Activated naive CD4-positive, alpha-beta T cell treated with anti-CD3 and anti-CD28 coated beads, Interleukin-2, amount 50 U/mL, for 24 hours (primary cell): ENCODE measurements around the gene PLGRKT.
A peak's percentile ranks its signal among the peaks of the same experiment; 100 is the strongest.
"Not testable (repeated sequence)": the region's sequence is repeated elsewhere in the genome, so short reads cannot be mapped to it uniquely, and the experiment has no call there.

Source experiments
- H3K27ac Mint-ChIP-seq: one replicate; pipeline ENCODE4 v1.8.0; 2021; ENCODE audit warnings: mild to moderate bottlenecking, mixed read lengths
- H3K27me3 Mint-ChIP-seq: one replicate; pipeline ENCODE4 v1.8.0; 2021; ENCODE audit warnings: mixed read lengths
- H3K36me3 Mint-ChIP-seq: one replicate; pipeline ENCODE4 v1.8.0; 2021; ENCODE audit warnings: mixed read lengths
- H3K4me1 Mint-ChIP-seq: one replicate; pipeline ENCODE4 v1.8.0; 2021; ENCODE audit warnings: mixed read lengths
- H3K4me3 Mint-ChIP-seq: one replicate; pipeline ENCODE4 v1.8.0; 2021; ENCODE audit warnings: mild to moderate bottlenecking, mixed read lengths
- H3K9me3 Mint-ChIP-seq: one replicate; pipeline ENCODE4 v1.8.0; 2021; ENCODE audit warnings: mixed read lengths

Gene PLGRKT

DNA sequence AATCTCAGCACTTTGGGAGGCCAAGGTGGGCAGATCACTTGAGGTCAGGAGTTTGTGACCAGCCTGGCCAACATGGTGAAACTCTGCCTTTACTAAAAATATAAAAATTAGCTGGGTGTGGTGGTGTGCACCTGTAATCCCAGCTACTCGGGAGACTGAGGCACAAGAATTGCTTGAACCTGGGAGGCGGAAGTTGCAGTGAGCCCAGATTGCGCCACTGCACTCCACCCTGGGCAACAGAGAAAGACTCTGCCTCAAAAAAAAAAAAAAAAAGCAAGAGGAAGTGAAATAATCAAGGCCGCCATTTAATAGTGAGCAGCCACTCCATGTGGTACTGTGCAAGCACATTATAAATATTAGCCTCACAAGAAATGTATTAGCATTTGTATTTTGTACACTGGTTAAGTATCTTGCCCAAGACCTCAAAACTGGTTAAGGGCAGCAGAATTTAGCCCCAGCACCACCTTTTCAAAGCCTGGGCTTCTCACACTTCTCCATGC lies 27.2 kb upstream of the PLGRKT start:
- H3K27ac Mint-ChIP-seq, H3K27me3 Mint-ChIP-seq, H3K9me3 Mint-ChIP-seq, H3K4me3 Mint-ChIP-seq: not testable (repeated sequence)
- H3K36me3 Mint-ChIP-seq = peaks cover 38% of the 10 kb centered on the region
- peaks cover 17% of the 10 kb centered on the region for H3K4me1 Mint-ChIP-seq

DNA sequence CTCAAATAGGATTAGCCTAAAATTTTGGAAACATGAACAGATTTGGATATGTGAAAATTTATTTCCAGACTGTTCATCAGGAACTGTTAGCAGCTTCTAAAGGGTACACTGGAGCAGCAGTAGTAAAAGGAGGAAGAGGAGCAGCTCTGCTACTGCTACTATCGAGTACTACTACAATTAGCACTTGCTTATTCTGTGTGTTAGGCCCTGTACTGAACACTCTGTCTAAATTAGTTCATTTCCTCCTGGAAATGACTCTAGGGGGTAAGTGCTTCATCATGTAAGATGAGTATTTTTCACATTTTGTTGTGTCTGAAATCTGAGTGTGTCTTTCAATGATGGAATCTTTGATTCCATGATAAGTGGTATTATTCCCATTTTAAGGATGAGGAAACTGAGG lies 22.4 kb upstream of the PLGRKT start:
- H3K27me3 Mint-ChIP-seq = no peaks in the 10 kb centered on the region
- H3K36me3 Mint-ChIP-seq = peaks cover 56% of the 10 kb centered on the region
- H3K4me1 Mint-ChIP-seq = peaks cover 46% of the 10 kb centered on the region
- H3K27ac Mint-ChIP-seq = peak overlapping the region; percentile 95
- peak overlapping the region; percentile 67 for H3K4me3 Mint-ChIP-seq
- peaks cover 10% of the 10 kb centered on the region for H3K9me3 Mint-ChIP-seq

DNA sequence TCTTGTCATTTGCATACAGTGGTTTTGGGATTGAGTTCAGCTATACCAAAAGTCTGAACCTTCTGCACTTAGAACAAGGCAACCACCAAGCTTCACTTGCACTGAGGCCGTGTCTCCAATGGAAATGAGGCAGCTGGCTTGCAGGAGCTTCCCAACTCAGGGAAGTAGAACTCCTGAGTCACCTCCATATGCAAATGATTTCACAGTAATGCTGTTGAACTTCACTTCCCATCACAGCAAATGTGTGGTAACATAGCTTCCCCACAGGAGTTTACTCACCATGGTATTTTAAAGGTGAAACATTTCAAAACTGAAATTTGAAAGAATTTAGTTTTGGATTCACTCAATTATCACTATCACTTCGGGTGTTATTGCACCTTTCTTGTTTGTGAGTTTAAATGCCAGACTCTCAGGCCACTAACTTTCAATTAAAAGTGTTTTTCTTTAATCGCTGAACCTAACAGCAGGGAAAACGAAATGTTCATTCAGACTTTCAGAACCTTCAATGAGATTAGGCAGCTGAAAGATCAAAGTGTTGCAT lies 21.6 kb upstream of the PLGRKT start:
- peak overlapping the region; percentile 67 for H3K4me3 Mint-ChIP-seq
- peaks cover 57% of the 10 kb centered on the region for H3K36me3 Mint-ChIP-seq
- H3K27ac Mint-ChIP-seq = peak overlapping the region; percentile 95
- H3K27me3 Mint-ChIP-seq = no peaks in the 10 kb centered on the region
- peaks cover 54% of the 10 kb centered on the region for H3K4me1 Mint-ChIP-seq
- peaks cover 10% of the 10 kb centered on the region for H3K9me3 Mint-ChIP-seq

DNA sequence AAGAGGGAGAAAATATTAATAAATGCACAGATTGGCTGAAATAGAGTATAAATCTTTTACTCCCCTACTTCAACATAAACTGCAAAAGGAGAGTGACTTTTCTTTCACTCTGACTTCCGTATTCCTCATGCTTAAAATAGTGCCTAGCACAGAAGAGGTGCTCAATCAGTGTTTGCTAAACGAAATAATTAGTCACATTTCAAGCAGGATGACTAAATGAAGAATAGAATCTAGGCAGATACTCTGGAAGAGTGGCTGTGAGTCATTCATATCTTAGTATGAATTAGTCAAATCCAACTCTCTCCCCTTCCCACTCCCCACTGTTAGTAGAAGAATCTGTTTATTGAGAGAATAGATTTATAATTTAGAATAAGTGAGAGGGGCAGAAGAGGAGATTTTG lies 17.5 kb upstream of the PLGRKT start:
- Mint-ChIP-seq H3K27ac (peak overlapping the region; percentile 100), H3K27me3 (no peaks in the 10 kb centered on the region), H3K9me3 (peaks cover 10% of the 10 kb centered on the region), H3K36me3 (peaks cover 53% of the 10 kb centered on the region), H3K4me3 (peak overlapping the region; percentile 88), H3K4me1 (peaks cover 80% of the 10 kb centered on the region)

DNA sequence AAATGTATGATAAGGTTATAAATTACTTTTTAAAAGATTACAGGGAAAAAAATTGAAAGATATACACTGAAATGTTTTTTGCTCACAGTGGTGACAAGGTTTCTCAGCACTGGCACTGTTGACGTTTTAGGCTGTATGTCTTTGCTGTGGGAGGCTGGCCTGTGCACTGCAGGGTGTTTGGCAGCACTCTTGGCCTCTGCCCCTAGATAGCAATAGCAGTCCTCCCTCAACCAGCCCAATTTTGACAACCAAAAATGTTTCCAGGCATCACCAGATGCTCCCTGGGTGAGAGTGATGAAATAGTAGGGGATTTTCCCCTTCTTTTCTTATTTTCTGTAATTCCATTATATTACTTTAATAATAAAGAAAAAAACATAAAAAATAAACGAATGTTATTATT lies 15.9 kb upstream of the PLGRKT start:
- peak overlapping the region; percentile 92 for H3K4me3 Mint-ChIP-seq
- no peaks in the 10 kb centered on the region for H3K27me3 Mint-ChIP-seq
- H3K36me3 Mint-ChIP-seq = peaks cover 41% of the 10 kb centered on the region
- peaks cover 5% of the 10 kb centered on the region for H3K9me3 Mint-ChIP-seq
- peaks cover 79% of the 10 kb centered on the region for H3K4me1 Mint-ChIP-seq
- no peak overlapping the region for H3K27ac Mint-ChIP-seq

DNA sequence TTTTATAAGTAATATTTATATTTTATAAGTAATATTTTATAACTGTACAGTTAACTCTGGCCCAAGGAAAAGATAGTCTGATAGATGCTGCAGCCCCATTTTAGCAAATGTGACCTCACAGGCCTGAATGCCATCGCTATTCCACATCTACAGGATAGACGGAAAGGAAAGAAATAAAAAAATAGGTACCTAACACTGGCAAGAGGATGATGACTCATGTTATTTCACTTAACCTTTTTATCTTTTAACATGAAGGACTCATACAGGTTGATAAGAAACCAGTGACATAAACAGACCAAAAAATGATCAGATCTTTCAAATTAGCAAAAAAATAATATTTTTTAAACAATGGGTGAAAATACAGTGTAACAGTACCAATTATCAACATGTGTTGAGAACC lies 15.3 kb upstream of the PLGRKT start:
- H3K4me3 Mint-ChIP-seq = peak overlapping the region; percentile 92
- H3K4me1 Mint-ChIP-seq = peaks cover 79% of the 10 kb centered on the region
- no peaks in the 10 kb centered on the region for H3K9me3 Mint-ChIP-seq
- H3K27me3 Mint-ChIP-seq = no peaks in the 10 kb centered on the region
- peak overlapping the region; percentile 96 for H3K27ac Mint-ChIP-seq
- H3K36me3 Mint-ChIP-seq = peaks cover 34% of the 10 kb centered on the region

DNA sequence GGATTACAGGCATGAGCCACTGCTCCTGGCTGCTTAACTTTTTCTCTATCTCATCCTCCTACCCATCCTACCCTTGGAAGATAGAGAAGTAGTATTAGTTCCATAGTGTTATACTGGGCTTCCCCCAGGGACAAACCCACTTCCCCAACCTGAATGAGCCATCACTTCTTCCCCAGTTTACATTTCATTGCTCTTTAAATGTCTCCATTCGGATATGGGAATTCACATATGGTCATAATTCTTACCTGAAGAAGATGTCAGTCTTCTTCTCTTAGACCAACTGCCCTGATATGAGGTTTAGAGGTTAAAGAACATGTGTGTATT lies 14.5 kb upstream of the PLGRKT start:
- no peaks in the 10 kb centered on the region for H3K9me3 Mint-ChIP-seq
- H3K27ac Mint-ChIP-seq = peak overlapping the region; percentile 93
- H3K36me3 Mint-ChIP-seq = peaks cover 27% of the 10 kb centered on the region
- peaks cover 79% of the 10 kb centered on the region for H3K4me1 Mint-ChIP-seq
- peak overlapping the region; percentile 92 for H3K4me3 Mint-ChIP-seq
- H3K27me3 Mint-ChIP-seq = no peaks in the 10 kb centered on the region

DNA sequence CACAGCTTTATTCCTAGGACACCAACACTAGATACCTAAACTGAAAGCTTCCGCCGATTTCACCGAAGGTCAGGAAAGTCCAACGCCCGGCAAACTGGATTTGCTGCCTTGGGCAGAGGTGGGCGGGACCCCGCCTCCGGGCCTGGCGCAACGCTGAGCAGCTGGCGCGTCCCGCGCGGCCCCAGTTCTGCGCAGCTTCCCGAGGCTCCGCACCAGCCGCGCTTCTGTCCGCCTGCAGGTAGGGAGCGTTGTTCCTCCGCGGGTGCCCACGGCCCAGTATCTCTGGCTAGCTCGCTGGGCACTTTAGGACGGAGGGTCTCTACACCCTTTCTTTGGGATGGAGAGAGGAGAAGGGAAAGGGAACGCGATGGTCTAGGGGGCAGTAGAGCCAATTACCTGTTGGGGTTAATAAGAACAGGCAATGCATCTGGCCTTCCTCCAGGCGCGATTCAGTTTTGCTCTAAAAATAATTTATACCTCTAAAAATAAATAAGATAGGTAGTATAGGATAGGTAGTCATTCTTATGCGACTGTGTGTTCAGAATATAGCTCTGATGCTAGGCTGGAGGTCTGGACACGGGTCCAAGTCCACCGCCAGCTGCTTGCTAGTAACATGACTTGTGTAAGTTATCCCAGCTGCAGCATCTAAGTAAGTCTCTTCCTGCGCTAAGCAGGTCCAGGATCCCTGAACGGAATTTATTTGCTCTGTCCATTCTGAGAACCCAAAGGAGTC lies 12.8 kb upstream of the PLGRKT start, which contains the start of gene CD274:
CD274 (plus strand) TSS at position 184 of the 733 bp plus-strand sequence. CDS start 5,572 bp downstream, outside the sequence.
- H3K27me3 Mint-ChIP-seq = no peaks in the 10 kb centered on the region
- H3K36me3 Mint-ChIP-seq = peaks cover 19% of the 10 kb centered on the region
- H3K27ac Mint-ChIP-seq = peak within 1 kb of the TSS; percentile 98
- H3K9me3 Mint-ChIP-seq = no peaks in the 10 kb centered on the region
- peaks cover 82% of the 10 kb centered on the region for H3K4me1 Mint-ChIP-seq
- H3K4me3 Mint-ChIP-seq = peak within 1 kb of the TSS; percentile 92

DNA sequence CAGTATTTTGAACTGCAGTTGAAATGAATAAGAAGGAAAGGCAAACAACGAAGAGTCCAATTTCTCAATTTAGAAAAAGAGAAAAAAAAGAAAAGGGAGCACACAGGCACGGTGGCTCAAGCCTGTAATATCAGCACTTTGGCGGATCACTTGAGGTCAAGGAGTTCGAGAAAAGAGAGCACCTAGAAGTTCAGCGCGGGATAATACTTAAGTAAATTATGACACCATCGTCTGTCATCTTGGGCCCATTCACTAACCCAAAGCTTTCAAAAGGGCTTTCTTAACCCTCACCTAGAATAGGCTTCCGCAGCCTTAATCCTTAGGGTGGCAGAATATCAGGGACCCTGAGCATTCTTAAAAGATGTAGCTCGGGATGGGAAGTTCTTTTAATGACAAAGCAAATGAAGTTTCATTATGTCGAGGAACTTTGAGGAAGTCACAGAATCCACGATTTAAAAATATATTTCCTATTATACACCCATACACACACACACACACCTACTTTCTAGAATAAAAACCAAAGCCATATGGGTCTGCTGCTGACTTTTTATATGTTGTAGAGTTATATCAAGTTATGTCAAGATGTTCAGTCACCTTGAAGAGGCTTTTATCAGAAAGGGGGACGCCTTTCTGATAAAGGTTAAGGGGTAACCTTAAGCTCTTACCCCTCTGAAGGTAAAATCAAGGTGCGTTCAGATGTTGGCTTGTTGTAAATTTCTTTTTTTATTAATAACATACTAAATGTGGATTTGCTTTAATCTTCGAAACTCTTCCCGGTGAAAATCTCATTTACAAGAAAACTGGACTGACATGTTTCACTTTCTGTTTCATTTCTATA lies 12.0 kb upstream of the PLGRKT start:
- H3K36me3 Mint-ChIP-seq = peaks cover 14% of the 10 kb centered on the region
- H3K9me3 Mint-ChIP-seq = no peaks in the 10 kb centered on the region
- peaks cover 75% of the 10 kb centered on the region for H3K4me1 Mint-ChIP-seq

DNA sequence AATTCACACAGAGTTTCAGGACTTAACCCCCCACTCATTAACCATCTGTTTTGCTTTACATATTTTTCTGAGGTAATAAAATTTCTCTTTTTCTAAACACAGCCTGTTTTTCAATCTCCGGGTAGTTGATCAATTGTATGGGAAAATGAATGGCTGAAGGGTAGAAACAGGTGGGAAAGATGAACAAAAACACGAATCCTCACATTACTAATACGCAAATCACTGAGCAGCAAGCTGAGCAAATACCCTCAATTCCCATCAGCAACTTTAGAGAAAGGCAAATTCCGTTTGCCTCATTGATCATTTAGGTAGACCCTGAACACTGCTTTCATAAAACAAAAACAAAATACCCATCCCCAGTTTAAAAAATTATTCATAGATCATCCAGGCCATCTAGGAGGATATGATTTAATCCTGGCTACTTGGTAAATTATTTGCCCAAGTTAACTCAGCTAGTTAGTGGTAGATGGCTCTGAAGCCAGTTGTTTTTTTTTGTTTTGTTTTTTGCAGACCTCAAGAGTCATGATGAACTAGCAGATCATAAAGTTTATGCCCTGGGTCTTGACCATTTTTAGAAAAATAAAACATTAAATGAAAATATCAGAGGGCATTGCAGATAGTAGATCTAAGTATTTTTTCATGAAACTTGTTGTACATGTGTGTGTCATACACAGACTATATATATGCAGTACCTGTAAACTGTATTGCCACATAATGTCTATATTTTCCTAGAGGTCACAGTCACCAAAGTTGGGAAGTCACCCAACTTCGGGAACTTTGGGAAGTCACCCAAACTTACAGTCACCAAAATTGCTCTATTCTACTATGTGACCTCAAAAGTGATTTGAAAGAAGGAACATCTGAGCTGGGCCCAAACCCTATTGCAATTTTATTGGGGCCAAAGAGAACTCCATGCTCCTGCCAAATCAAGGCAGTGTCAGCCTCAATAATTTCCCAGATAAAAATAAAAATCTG lies 11.0 kb upstream of the PLGRKT start:
- peaks cover 10% of the 10 kb centered on the region for H3K36me3 Mint-ChIP-seq
- peaks cover 67% of the 10 kb centered on the region for H3K4me1 Mint-ChIP-seq
- no peaks in the 10 kb centered on the region for H3K27me3 Mint-ChIP-seq
- H3K27ac Mint-ChIP-seq = peak overlapping the region; percentile 98
- no peaks in the 10 kb centered on the region for H3K9me3 Mint-ChIP-seq
- H3K4me3 Mint-ChIP-seq = peak overlapping the region; percentile 92

More for the DNA sequence above, 12.0 kb upstream of the PLGRKT start:
- H3K27me3 Mint-ChIP-seq = no peaks in the 10 kb centered on the region
- H3K4me3 Mint-ChIP-seq = peak overlapping the region; percentile 92
- H3K27ac Mint-ChIP-seq = peak overlapping the region; percentile 98

DNA sequence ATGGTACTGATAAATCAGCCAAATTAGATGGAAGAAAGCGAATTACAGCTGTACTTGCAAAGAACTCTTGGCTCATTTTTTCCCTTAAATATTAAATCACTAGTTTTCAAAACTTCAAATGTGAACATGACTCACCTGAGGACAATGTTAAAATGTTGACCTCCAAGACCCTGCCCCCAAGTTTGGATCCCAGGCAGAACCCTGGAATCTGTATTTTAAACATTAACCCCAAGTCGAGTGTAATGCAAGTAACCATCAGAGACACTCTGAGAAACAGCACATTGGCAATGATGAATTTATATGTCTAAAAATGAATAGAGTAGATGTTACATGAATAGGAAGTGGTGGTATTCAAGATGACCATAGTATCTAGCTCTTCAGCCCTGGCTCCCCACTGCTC lies 10.3 kb upstream of the PLGRKT start:
- peak overlapping the region; percentile 49 for H3K27ac Mint-ChIP-seq
- no peak overlapping the region for H3K4me3 Mint-ChIP-seq
- H3K36me3 Mint-ChIP-seq = peaks cover 9% of the 10 kb centered on the region
- peaks cover 61% of the 10 kb centered on the region for H3K4me1 Mint-ChIP-seq
- no peaks in the 10 kb centered on the region for H3K27me3 Mint-ChIP-seq
- no peaks in the 10 kb centered on the region for H3K9me3 Mint-ChIP-seq

DNA sequence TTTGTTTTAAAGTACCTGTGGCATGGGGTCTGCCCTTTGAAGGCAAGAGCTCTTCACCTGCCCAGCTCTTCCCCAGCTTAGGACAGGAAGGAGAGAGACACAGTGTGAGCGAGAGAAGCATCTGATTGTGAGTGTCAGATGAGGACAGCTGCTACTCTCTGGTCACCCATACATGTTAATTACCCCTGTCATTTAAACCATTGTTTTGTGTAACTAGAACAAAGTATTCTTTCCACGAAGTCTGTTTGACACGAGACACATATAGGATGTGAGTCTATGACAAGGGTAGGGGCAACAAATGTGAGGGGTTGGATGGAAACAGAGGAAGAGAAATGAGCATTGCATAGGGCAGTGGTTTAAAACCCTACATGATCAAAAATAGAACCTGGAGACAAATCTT lies 9.6 kb upstream of the PLGRKT start:
- H3K27me3 Mint-ChIP-seq = no peaks in the 10 kb centered on the region
- H3K4me1 Mint-ChIP-seq = peaks cover 59% of the 10 kb centered on the region
- H3K4me3 Mint-ChIP-seq = peak overlapping the region; percentile 43
- no peaks in the 10 kb centered on the region for H3K9me3 Mint-ChIP-seq
- H3K27ac Mint-ChIP-seq = peak overlapping the region; percentile 94
- peaks cover 5% of the 10 kb centered on the region for H3K36me3 Mint-ChIP-seq

DNA sequence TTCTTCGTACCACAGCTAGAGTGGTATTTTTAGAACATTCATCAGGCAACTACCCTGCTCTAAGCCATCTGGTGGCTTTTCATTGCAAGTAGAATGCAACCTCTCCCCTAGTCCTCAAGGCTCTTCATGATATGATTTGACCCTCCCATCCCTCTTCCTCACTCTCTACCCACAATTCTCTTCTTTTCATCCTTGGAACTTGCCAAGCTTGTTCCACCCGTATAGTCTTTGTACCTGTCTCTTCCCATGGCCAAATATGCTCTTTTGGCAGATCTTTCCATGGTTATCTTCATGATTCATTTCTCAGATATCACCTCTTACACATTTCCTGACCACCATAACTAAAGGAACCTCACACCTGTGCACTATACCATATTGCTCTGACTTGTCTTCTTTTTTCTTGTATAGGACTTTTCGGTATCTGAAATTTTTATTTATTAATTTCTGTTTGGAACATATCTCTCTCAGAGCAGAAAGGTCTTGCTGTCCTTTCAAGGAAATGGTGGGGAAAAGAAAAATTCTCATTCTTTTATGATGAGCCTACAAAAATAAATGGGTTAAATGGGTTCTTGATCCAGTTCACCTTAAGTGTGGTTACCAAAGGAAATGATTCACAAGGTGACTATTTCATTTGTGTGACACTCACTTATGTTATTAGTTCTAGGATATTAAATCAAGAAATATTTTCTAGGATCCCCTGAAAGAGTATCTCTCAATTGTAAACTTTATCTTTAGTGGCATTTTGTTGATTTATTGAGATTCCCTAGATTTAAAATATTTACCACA lies 8.9 kb upstream of the PLGRKT start:
- Mint-ChIP-seq H3K36me3 (peaks cover 1% of the 10 kb centered on the region), H3K27ac (peak overlapping the region; percentile 94), H3K9me3 (no peaks in the 10 kb centered on the region), H3K4me1 (peaks cover 56% of the 10 kb centered on the region), H3K27me3 (no peaks in the 10 kb centered on the region), H3K4me3 (peak overlapping the region; percentile 43)

DNA sequence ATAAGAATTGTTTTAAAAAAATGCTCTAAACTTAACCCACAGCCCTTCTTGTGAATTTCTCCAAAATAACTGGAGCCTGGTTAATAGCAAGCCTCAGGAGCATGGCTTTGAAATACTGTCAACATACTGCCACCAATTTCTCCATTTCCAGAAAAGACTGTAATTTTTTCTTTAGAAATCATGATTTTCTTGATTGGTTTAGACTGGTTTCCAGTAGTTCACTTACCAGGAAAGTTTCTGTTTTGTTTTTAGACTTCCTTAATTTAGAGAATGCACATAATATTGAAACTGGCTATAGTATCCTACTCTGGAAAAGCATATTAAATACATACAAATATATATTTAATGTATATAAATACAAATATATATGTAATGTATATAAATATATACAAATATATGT lies 8.2 kb upstream of the PLGRKT start:
- Mint-ChIP-seq H3K27me3 (no peaks in the 10 kb centered on the region), H3K36me3 (no peaks in the 10 kb centered on the region), H3K4me3 (no peak overlapping the region), H3K27ac (no peak overlapping the region), H3K4me1 (peaks cover 55% of the 10 kb centered on the region), H3K9me3 (no peaks in the 10 kb centered on the region)
